Measurements from ENCODE around the gene ENAH.

The ENAH gene

DNA sequence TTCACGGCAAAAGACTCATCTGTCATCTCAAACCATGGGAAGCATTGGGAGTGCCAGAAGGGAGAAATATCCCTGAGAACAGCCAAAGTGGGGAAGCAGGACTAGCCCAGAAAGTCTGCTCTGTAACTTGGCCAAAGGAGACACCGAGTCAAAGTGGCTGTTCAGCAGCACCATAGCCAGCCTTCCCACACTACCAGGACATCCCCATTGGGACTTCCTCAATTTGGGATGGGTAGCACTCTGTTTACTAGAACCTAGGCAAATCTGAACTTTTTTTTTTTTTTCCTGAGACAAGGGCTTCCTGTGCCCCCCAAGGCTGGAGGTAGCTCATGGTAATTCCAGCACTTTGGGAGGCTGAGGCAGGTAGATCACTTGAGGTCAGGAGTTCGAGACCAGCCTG lies 93.0 kb downstream of the ENAH start:
- DNase-seq (ENCODE audit: low spot score) = no peak

DNA sequence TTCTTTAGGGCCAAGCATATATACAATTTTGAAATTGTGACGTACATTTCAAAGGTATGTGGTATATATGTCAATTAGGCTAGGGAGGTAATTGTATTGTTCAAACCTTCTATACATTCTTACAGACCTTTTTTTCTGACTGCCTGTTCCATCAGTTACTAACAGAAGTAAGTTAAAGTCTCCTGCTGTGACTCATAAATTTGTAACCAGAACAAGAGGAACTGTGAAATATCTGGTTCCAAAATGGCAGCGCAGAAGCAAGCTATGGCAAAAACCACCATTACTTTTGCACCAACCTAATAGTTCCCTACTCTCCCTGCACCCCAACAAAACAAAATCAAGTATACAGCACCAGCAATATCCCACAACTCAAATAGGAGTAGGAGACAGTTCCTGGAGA lies 93.6 kb downstream of the ENAH start:
- DNase-seq (ENCODE audit: low spot score) = no peak

DNA sequence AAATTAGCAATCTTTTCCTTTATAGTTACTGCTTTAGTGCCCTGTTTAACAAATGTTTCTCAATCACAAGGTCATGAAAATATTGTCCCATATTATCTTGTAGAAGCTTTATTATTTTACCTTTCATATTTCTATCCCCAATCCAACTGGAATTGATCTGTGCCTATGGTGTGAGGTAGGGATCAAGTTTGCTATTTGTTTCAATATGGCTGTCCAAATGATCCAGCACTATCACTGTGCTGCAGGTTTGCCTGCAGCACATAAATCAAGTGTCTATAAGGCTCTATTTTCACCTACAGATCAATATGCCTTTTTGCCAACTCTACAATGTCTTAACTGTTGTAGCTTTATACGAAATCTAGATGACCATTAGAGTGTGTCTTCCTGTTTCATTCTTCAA lies 96.2 kb downstream of the ENAH start:
- no peak for DNase-seq (ENCODE audit: low spot score)

DNA sequence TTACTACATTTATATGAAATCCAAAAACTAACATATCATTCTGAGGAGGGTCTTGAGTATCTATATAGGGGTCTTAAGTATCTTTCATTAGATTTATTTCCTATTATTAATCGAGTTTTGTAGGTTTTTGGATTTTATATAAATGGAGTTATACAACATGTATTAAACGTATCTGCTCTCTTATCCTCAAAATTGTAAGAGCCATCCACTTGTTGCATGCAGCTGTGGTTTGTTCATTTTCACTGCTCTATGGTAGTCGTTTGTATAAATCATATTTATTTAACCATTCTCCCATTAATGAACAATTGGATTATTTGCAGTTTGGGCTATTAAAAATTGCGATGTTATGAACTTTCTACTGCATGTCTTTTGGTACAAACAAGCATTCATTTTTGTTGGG lies 97.1 kb downstream of the ENAH start:
- DNase-seq (ENCODE audit: low spot score) = no peak

DNA sequence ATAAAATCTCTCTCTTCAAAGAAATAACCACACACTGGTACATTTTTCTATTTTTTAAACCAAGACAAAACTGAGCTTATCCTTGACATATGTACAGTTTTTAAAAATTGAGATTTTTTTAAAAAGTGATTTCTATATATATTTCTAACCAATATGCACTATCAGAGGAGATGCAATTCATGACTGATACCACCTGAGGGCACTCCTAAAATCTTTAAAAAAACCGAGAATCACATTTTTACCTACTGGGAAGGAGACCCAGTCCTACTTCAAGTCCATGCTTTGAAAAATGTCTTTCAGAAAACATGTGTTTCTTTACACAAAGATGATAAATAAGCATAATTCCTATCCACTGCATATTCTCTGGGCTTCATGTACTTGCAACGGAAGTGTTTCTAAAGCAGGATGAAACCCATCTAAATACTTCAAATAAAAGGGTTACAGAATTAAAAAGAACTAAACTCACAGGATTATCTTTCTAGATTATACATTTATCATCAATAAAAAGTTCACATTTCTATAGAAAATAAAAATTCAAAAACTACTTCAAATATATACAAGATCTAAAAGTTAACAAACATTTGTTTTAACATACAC lies 98.6 kb downstream of the ENAH start:
- peak; percentile 44 for DNase-seq (ENCODE audit: low spot score)

DNA sequence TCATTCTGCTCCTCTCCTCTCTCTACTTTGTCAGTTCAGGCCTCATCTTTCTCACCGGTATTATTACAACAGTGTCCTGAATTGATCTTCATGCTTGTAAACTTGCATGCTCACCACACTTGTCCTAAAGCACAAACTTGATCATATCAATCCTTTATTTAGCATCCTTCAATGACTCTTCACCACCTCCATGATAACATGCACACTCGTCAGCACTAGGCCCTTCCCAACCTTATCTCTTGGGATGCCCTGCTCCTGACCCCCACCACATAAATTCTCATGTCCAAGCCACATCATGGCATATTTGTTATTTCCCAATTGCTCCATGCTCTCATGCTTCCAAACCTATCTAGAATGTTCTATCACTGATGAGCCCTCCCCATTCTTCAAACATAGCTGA lies 103.1 kb downstream of the ENAH start:
- DNase-seq (ENCODE audit: low spot score) = no peak

DNA sequence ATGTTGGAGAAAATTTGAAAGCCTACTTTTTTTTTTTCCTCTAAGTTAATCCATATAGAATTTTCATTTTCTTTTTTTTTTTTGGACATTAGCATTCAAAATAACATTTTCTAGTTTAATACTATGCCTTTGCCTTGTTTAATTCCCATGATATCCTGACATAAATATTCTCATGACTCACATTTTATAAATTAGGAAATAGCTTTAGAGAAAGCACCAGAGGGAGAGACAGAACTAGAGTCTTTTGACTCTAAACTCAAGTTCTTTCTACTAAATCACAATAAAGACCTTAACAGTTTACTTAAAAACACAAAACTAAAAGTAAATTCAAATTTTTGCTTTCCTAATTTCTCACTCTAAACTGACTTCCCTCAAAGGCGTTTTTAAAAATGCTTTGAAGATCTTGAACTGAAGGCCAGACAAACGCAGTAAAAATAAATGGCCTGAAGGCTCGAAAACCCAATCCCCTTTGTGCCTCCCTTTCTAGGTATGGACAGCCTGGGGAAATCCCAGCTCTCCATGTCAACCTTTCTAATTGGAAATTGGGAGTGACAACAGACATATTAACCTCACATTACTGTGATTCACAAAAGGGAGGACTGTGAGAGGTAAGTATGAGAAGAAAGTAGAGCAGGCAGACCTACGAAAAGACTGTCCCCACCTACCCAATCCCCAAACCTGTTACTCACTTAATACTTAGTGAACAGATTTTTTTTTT lies 104.6 kb downstream of the ENAH start:
- no peak for DNase-seq (ENCODE audit: low spot score)

DNA sequence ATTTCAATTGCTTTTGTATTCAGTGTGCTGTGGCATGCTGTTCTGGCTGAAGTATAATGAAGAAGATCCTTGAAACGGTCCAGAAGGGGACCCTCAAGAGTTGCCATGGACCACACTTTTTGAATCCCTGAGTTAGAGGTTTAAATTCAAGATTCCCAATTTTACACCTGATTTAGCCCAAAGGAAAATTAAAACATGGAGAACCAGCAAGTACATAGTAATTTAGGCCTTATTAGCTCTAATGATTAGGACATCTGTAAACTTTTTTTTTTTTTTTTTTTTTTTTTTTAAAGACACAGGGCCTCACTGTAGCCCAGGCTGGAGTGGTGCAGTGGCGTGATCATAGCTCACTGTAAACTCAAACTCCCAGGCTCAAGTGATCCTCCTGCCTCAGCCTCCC lies 107.3 kb downstream of the ENAH start:
- DNase-seq (ENCODE audit: low spot score) = no peak

DNA sequence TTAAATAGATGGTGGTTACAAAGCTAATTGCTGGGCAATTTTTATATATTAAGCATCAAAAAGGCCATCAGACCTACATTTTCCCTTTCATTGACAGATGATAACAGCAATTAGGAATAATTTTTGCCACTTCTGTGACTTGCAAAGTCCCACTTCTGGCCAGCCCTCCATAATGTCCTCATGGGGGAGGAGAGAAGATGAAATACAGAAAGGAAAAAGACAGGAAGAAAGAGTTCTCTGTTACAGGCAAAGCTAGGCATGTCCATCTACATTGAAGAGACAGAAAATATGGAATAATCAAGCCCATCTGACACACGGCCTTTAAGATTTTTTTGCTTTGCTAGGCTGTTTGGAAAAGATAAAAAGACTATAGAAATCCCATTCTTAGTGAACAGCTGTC lies 108.0 kb downstream of the ENAH start:
- no peak for DNase-seq (ENCODE audit: low spot score)

DNA sequence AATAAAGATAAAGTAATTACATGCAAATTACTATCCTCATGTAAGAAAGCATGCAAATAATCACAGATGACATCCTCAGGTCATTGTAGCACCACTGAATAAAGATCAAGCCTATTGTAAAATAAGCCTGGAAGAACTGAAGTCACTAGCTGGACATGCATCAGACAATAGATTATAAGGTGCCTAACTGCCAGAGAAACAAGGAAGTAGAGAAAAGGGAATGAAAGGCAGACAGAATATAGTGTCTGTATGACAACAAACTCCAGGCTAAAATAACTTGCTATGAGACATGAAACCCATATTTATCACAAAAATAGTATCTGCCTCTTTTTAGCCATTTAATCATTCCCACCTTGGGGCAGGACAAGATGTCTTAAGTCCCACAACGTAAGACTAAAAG lies 108.7 kb downstream of the ENAH start:
- DNase-seq (ENCODE audit: low spot score) = no peak

DNA sequence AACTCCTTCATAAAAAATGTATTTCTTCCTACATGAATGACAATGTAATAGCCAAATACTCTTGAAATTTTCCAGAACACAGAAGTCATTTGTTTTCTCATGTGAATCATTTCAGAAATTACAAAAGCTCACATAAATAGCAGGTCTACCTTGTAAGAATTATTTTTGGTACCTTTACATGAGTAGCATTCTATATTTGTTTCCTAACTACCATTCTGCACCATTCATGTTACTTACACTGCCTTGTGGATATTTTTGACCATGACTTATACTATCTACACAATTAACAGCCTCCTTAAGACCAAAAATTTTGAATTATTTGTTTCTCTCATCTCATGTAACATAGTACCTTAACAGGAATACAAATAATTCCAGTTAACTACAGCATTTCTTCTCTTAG lies 109.6 kb downstream of the ENAH start:
- no peak for DNase-seq (ENCODE audit: low spot score)

DNA sequence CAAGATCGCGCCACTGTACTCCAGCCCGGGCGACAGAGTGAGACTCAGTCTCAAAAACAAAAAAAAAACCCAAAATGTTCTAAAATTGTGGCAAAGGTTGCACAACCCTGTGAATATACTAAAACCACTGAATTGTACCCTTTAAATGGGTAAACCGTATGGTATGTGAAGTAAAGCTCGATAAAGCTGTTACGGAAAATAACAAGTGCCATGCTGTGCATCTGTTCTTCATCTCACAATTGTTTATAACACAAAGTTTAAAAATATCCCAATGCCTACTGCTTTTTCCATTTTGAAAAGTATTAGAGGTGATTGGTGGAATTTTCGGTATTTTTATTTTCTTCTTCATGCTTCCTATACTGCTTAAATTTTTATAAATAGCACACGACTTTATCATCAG lies 111.5 kb downstream of the ENAH start:
- no peak for DNase-seq (ENCODE audit: low spot score)

DNA sequence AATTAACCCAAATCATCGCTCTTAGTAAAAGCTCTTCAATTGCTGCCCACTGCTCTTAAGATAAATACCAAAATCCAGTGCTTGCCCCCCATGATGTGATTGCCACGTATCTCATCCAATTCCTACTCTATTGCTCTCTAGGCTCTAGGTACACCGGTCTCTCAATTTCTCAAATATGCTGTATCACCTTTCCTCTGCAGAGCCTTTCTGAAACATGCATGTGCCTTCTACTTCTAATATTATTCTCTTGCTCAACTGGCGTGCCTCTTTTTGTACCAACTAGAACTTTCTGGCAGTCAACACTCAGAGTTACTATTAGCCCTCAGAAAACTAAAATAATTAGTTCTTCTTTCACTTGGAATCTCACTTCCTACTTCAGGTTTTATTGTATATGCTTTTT lies 113.3 kb downstream of the ENAH start:
- DNase-seq (ENCODE audit: low spot score) = no peak

DNA sequence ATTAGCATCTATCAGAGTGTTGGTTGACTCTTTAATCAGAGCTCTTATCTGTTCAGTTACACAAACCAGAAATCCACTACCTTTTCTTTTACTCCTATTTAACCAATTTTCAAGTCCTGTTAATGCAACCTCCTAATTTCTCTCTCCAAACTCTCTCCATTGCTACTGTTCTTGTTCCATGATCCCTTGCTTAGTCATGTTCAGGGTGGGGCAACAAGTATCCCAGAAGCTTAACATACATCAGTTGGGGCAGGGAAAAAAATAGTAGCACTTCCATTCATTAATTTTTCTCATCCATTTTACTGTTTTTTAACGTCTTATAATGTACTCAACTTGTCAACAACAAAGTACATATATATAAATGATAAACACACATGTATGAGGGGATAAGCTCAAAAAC lies 113.9 kb downstream of the ENAH start:
- DNase-seq (ENCODE audit: low spot score) = no peak

DNA sequence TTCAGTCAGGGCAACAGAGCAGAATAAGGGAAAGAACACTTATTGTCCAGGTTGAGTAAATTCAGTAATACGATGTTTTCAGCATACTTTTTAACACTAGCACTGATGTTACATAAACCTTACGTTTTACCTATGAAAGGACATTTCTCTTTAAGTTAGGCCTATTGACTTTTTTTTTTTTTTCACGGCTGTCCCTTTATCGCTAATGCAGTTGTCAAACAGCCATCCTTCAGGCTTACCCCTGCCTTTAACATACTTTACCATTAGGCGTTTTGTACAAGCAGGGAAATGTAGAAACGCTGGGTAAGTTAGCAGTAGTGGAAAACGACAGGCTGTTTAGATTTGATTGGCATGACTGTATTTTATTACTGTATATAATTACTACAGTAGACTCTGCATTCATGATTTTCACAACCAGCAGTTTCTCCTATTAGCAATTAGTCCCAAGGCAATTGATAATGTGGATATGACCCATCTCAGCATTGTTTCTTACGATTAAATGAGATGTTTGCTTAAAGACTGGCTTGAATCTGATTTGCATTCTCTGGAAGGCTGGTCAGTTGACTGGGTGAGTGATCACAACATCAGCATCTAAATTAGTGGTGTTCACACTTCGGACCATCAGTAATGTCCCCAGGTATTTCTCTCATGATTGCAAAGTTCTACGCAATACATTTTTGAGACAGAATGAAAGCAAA lies 115.2 kb downstream of the ENAH start:
- DNase-seq (ENCODE audit: low spot score) = no peak

DNA sequence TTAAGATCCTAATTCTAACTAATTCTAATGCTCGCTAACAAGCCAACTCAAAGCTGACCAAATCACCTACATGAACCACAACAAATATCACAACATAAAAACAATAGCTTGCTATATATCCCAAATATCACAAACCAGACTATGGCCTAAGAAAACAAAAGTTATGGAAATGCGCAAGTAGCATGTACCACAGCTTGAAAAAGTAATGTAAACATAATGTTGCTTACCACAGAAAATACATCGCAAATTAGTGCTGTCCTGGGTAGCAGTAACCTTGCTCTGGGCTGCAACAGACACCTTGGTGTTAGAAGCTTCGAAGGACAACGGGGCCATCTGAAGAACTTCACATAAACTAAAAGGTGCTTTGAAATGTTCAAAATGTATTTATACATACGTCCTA lies 117.6 kb downstream of the ENAH start:
- DNase-seq (ENCODE audit: low spot score) = no peak

DNA sequence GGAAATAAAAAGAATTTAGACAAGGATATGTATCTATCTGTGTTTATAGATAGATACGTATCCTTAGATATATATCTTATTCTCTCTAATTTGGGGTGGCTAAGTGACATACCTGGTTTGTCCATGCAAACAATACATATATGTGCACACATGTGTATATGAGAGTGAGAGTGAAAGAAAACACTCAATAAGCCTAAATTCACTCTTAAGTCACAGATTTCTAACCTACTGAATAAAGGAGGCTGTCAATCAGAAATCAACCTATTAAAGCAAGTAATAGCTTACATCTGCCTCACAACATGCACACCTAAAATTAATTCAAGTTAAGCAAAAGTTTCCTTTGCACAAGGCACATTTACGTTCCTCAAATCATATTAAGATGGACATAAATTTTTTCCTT lies 118.2 kb downstream of the ENAH start:
- no peak for DNase-seq (ENCODE audit: low spot score)

DNA sequence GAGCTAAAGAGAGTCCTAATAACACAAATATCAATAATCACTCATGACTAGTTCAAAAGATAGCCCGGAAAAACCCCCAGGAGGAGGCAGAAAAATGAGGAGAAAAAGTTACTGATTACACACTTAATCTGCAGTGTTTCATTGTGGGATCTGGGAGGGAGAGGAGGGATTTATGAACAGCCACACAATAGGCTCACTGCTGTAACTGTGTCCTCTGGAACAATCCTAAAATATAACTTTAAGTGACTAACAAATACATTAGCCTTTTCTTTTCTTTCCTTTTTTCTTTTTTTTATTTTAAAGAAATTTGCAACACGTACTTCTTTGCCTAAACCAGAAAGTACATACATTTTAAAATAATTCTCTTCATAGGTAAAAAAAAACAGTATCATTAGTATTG lies 118.8 kb downstream of the ENAH start:
- DNase-seq (ENCODE audit: low spot score) = no peak

DNA sequence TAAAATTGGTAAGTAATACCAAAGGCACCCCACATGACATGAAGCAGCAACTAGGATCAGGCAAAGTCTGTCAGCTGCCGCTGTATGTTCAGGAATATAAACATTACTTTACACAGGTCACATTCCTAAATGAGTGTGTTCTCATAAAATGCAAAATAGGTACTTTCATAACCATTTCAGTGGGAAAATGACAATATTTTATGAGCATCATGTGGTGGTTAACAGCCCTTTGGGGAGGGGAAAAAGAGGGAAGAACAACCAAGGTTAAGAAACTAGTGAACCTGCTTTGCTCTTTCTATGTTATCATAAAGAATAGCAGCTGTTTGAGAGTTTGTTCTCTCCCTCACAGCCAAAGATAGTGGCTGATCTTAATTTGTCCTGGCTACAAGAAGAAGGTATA lies 119.7 kb downstream of the ENAH start:
- no peak for DNase-seq (ENCODE audit: low spot score)

DNA sequence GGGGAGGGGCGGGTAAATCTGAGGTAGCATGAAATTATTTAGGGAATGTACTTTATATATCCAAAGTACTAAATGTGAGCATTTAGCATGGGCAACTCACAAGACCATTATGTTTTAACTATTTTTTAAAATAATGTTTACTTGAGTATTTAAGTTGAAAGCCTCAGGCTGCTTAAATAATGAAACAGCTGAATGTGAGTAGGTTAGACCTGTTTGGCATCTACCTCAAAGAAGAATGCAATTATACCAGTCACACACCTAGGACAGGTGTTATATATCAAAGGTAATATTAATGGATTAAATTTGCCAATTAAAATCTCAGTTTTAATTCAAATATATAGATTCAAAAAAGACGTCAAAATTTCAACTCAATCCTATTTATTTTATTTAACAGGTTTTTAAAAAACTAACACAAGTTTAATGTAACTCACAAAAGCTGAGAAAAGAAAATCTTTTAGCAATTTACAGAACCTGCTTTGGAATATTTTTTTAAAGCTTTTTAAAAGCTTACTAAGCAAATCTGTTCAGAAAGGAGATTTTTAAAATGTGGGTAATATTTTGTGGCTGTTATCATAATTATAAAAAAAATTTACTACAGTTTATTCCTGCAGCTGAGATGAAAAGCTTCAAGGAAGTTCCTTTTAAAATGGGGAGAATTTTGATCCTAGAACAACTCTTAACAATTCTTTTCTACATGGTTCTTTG lies 120.5 kb downstream of the ENAH start:
- no peak for DNase-seq (ENCODE audit: low spot score)

DNA sequence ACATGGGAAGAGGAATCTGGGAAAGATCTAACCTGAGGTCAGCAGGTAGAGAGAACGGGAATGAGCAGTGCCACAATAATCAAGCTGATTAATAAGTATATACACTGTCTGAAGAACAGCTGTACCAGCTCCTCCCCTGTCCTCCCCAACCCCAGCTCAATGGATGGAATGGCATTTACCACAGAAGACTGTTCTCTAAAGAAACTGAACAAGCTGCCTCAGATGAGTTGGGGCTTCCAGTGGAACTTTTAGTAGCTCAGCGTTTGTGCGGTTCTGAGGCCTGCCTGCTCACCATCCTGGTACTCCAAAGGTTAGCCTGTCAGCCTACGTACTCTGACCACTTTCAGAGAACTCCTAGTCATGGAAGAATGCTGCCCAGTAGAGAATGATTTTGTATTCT lies 123.2 kb downstream of the ENAH start:
- DNase-seq (ENCODE audit: low spot score) = no peak

DNA sequence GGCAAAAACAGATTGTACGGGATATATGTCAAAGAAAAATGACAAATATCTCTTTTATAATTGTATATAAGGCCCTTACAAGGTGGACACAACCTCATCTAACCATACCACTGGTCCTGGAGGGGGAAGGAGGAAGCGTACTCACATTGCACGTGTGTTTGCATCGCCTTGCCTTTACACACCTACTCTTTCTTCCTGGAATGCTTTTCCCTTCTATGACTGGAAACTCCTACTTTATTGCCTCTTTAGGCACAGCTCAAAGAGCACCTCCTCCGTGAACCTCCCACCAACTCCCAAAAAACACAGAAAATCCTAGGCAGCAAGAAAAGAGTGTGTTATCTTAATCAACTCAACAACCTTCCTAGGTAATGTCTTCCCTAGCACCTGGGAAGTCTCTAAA lies 125.3 kb downstream of the ENAH start:
- no peak for DNase-seq (ENCODE audit: low spot score)

DNA sequence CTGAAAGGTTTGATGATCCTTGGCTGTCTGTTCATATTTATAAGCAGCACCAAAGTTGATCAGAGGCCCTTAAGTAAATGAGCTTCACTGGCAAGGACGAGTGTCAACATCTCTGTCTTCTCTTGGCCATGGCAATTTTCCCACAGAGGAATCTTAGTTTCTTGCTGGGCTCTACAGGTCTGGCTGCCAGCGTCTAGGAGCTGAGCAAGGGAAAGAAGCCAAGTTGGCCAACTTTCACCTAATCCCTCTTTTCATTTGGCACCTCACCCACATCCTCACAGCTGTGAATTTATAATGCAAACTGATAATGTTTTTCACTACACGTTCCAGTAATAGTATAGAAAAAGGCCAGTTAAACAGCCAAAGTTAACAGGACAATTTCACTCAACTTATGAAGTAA lies 126.0 kb downstream of the ENAH start:
- DNase-seq (ENCODE audit: low spot score) = peak; percentile 20
